DND-41 (cell line): ENCODE results near the gene ATP6V0B.

Experiments
- CTCF ChIP-seq: IDR thresholded peaks from 2 replicates; pipeline ENCODE4 v1.5.1; 2012; ENCODE audit warnings: borderline replicate concordance, low read length, moderate library complexity, mild to moderate bottlenecking; ENCODE audit not compliant: poor library complexity, severe bottlenecking; ENCODE audit errors: extremely low read depth
- EZH2 ChIP-seq: IDR thresholded peaks from 3 replicates; pipeline ENCODE4 v1.6.1; 2012; ENCODE audit warnings: borderline replicate concordance, low read depth, mild to moderate bottlenecking, moderate library complexity, low read length, inconsistent platforms; ENCODE audit not compliant: severe bottlenecking

- TF ChIP-seq EZH2 (no peak), CTCF (no peak)
These were observed 8.0 kb downstream of the ATP6V0B start for GRCh38 chr1:43982808-43983207.
